HG02759 (cell line): ENCODE results near the gene OSBP2.

Experiments used
- ATAC-seq: cut with Tn5 transposase; IDR thresholded peaks from one replicate; pipeline ENCODE4 v1.9.1; 2021; ENCODE audit warnings: mild to moderate bottlenecking, moderate library complexity; ENCODE audit not compliant: unreplicated experiment

OSBP2 gene

GRCh38 chr22:30830907-30831306 lies 136.2 kb downstream of the OSBP2 start:
- no peak for ATAC-seq

GRCh38 chr22:30832407-30832987 lies 137.8 kb downstream of the OSBP2 start:
- ATAC-seq, result no peak

GRCh38 chr22:30833322-30833721 lies 138.6 kb downstream of the OSBP2 start:
- ATAC-seq, result no peak

DNA sequence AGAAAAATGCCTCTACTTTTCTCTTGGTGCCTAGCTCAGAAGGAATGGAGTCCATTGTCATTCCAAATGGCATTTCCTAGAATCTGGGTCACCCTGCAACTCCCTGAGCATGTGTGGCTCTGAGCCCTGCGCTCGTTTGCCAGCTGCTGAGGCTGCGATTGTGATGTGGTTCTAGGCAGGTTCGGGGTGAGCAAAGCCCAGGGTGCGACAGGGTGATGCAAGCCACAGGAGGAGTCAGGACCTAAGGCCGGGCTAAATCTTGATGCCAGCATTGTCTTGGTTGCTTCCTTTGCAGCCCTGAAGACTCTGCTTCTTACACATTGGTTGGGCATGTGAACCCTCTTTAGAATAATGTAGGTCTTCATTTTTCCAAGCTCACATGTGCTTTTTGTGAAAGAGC lies 142.9 kb downstream of the OSBP2 start:
- no peak for ATAC-seq

DNA sequence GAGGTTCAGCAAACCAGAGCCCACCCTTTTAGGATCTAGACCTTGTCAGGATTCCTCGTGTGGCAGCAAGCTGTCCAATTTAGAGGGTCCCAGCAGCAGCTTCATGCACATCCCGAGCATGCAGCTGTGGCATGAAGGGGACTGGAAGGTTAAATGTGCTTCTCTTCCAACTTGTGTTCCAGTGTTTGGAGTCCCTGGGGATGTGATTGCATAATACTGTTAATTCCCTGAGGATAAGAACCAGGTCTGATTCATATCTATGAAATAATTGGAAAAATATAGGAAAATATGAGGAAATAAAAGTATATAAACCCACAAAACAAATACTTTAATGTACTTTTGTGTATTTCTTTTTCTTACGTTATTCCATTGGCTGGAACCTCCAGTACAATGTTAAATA lies 143.4 kb downstream of the OSBP2 start:
- ATAC-seq, result no peak

GRCh38 chr22:30841273-30841672 lies 146.6 kb downstream of the OSBP2 start:
- ATAC-seq, result no peak

DNA sequence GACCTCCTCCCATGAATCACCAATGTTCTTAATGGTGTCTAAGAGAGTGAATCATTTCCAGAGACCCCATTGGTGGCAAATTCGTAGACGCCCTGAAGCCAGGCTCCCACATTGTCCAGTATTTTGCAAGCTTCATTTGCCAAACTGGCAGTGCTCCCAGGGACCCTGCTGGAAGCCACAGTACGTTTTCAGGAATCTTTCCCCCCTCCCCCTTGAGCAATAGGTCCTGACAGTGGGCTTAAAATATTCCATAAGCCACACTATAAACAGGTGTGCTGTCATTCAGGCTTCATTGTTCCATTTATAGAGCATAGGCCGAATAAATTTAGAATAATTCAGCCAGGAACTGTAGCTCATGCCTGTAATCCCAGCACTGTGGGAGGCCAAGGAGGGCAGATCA lies 148.6 kb downstream of the OSBP2 start:
- ATAC-seq, result no peak

DNA sequence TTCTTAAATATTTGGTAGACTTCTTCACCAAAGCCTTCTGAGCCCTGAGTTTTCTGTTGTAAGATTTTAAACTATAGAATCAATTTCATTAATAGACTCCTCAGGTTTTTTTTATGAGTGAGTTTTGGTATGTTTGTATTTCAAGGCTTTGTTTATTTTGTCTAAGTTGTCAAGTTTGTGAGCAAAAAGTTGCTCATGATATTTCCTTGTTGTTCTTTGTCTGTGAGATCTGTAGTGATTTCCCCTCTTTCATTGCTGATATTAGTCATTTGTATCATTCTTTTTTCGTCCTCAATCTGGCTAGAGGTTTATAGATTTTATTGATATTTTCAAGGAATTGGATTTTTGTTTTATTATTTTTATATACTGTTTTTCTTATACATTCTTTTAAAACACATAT lies 152.9 kb downstream of the OSBP2 start:
- no peak for ATAC-seq

GRCh38 chr22:30855266-30855665 lies 160.6 kb downstream of the OSBP2 start:
- no peak for ATAC-seq

GRCh38 chr22:30855677-30856518 lies 161.2 kb downstream of the OSBP2 start:
- no peak for ATAC-seq

DNA sequence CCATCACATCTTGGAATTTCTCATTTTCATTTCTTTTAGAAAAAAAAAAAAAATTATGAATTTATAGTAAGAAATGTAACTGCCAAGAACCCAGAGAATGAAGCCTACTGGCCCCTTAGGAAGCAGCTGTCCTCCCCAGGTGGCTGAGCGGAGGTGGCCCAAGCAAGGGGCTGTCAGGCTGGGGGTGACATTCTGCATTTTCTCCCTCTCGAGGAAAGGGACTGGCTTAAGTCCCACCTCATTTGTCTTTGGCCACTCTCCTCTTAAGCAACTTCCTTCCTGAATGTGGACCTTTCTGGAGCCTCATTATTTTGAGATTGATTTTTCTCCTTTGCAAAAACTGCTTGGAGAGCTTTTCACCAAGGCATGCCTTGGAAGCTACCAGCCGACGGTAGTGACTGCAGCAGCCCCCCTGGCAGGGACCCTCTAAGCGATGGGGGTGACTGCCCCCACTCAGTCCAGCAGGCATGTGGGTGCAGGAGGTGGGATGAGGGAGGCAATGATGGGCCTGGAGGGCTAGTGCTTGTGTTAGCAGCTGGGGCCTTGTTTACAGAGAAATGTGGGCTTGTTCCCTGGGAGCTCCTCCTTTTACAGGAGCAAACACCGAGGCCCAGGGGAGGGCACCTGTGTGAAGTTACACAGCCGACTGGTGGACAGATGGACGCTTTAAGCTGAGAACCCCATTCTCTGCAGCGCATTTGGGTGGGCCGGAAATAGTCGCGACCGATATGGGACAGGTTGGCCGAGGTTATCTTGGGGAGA lies 162.2 kb downstream of the OSBP2 start:
- ATAC-seq, result no peak

GRCh38 chr22:30857791-30858190 lies 163.1 kb downstream of the OSBP2 start:
- no peak for ATAC-seq

DNA sequence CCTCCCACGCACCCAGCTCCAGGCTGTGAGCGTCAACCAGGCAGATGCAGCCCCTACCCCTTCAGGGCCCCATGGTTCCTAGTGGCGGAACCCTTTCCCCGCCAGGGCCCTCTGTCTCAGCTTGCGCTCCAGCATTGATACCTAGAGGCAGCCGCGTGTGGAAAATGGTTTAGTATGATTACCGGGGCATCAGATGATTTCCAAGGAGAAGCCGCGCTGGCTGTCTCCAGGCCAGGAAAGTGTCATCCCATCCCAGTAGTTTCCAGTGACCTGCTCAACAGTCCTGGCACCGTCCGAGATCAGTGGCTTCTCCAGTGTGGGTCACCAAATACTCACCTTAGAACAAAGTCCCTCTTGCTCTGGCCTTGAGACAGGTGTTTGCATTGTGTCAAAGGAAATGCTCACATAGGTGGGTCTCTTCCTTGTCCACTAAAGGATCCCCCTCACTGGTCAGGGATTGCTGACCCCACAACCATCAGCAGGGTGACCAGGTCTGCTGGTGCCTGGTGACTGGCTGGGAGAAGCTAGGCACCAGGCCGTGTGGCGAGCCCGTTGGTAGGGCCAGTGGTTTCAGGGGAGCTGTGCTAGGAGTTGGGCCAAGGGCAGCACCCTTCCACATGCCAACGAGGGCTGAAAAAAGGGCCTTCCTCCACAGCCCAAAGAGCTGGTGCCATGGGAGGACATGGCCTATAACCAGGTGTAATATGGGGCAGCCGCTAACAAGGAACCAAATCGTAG lies 164.5 kb downstream of the OSBP2 start:
- ATAC-seq, result no peak

GRCh38 chr22:30859714-30860095 lies 165.0 kb downstream of the OSBP2 start:
- ATAC-seq, result no peak

GRCh38 chr22:30860176-30861105 lies 165.8 kb downstream of the OSBP2 start:
- no peak for ATAC-seq

- ATAC-seq, result no peak
Observed at GRCh38 chr22:30861131-30861530, 166.5 kb downstream of the OSBP2 start.

DNA sequence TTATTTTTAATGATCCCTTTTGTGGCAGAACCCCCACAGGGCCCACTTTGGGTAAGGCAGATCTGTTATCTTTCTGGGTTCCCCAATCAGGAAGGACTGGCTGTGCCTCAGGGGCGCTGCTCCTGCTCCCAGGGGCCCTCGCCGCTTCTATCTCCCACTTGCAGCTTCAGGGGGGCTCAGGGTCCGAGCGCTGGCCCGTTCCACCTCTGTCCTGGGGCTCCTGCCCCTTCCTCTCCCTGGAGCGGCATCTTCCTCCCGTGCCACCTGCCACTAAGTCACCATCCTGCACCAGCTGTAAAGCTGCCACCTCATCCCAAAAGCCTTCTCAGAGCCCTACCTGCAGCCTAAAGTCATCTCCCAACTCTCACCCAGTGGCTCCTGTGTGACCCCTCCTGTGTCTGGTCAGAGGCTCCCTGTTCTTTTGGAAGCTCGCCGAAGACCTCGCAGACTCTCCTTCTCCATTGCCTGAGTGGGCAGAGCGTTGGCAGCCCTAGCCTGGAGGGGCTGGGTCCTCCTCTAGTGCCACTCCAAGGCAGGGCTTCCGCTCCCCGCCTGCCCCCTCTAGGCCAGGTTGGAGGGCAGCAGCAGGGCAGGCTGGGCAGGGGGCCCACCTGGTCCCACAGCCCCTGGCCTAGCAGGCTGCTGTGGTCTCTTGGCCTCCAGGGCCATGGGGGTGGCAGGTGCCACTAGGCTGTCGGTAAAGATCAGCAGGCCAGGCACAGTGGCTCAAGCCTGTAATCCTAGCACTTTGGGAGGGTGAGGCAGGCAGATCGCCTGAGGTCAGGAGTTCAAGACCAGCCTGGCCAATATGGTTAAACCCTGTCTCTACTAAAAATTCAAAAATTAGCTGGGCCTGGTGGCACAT lies 167.2 kb downstream of the OSBP2 start:
- no peak for ATAC-seq

GRCh38 chr22:30863081-30863833 lies 168.6 kb downstream of the OSBP2 start:
- ATAC-seq, result no peak
